HEK293 (cell line): Measurements from ENCODE around the gene SCGB1C1.

Source experiments
- CTCF ChIP-seq: fragments of 450-650 bp; formaldehyde crosslinking; IDR thresholded peaks from 2 replicates; pipeline ENCODE4 v1.5.1; 2016; ENCODE audit warnings: missing biosample characterization, missing genetic modification characterization
- RBAK ChIP-seq: fragments of 450-650 bp; formaldehyde crosslinking; IDR thresholded peaks from 2 replicates; pipeline ENCODE4 v1.5.1; 2016; ENCODE audit warnings: missing biosample characterization, missing genetic modification characterization
- TCF7L2 ChIP-seq: IDR thresholded peaks from 2 replicates; pipeline ENCODE4 v1.6.1; 2011; ENCODE audit warnings: low read depth, mild to moderate bottlenecking, inconsistent platforms, low read length, moderate library complexity, borderline replicate concordance

- no peak for TF ChIP-seq CTCF (tag by site-specific recombination)
- TF ChIP-seq RBAK (tag by site-specific recombination) = no peak
- TF ChIP-seq TCF7L2 = no peak
Observed at GRCh38 chr11:201966-202365, 9.1 kb downstream of the SCGB1C1 start.
